WERI-Rb-1 (cell line): ENCODE measurements around the gene ARID3C.

Experiments
- DNase-seq: peaks from one replicate; pipeline ENCODE4 v3.0.0-alpha.2; 2020
- H3K27ac ChIP-seq: fragments of 250-450 bp; sonication (Bioruptor Pico); 2 replicates; pipeline ENCODE4 v1.5.1; 2020; ENCODE audit warnings: mild to moderate bottlenecking, moderate library complexity
- H3K27me3 ChIP-seq: fragments of 250-450 bp; sonication (Bioruptor Pico); 2 replicates; pipeline ENCODE4 v1.5.1; 2021; ENCODE audit warnings: mild to moderate bottlenecking, low read depth, moderate library complexity; ENCODE audit not compliant: insufficient read depth, severe bottlenecking
- H3K36me3 ChIP-seq: fragments of 250-450 bp; sonication (Bioruptor Pico); 2 replicates; pipeline ENCODE4 v1.5.1; 2020; ENCODE audit warnings: mild to moderate bottlenecking, moderate library complexity
- H3K4me3 ChIP-seq: 2 replicates; pipeline ENCODE4 v1.5.1; 2011; ENCODE audit warnings: low read depth, mild to moderate bottlenecking, control low read depth, low read length
- H3K9me3 ChIP-seq: fragments of 250-450 bp; sonication (Bioruptor Pico); 2 replicates; pipeline ENCODE4 v1.5.1; 2021; ENCODE audit warnings: mild to moderate bottlenecking, moderate library complexity; ENCODE audit not compliant: severe bottlenecking
- CTCF ChIP-seq: IDR thresholded peaks from 2 replicates; pipeline ENCODE4 v1.5.1; 2011; ENCODE audit warnings: low read depth, mild to moderate bottlenecking, control low read depth, inconsistent platforms, low read length

The ARID3C gene

GRCh38 chr9:34577400-34578240 lies 51.2 kb downstream of the ARID3C start:
- peak overlapping the region; percentile 87 for H3K27ac ChIP-seq
- peak; percentile 68 for DNase-seq
- peak overlapping the region; percentile 18 for H3K4me3 ChIP-seq
- H3K36me3 ChIP-seq: no peaks in the 10 kb centered on the region
- H3K9me3 ChIP-seq: no peaks in the 10 kb centered on the region
- TF ChIP-seq CTCF: no peak
- H3K27me3 ChIP-seq: no peaks in the 10 kb centered on the region

GRCh38 chr9:34576597-34577399 lies 52.1 kb downstream of the ARID3C start:
- Histone ChIP-seq H3K36me3 (no peaks in the 10 kb centered on the region), H3K9me3 (no peaks in the 10 kb centered on the region), H3K27me3 (no peaks in the 10 kb centered on the region), H3K27ac (peak overlapping the region; percentile 87), H3K4me3 (no peak overlapping the region)
- peak; percentile 77 for DNase-seq
- peak; percentile 34; the same call in 1 of the 2 replicates for TF ChIP-seq CTCF

GRCh38 chr9:34575862-34576596 lies 52.8 kb downstream of the ARID3C start:
- DNase-seq: no peak
- H3K4me3 ChIP-seq: no peak overlapping the region
- no peaks in the 10 kb centered on the region for H3K9me3 ChIP-seq
- TF ChIP-seq CTCF: no peak
- H3K36me3 ChIP-seq: no peaks in the 10 kb centered on the region
- no peaks in the 10 kb centered on the region for H3K27me3 ChIP-seq
- H3K27ac ChIP-seq: peak overlapping the region; percentile 87

- DNase-seq: no peak
- no peaks in the 10 kb centered on the region for H3K27me3 ChIP-seq
- 0 out of 2 replicates have a peak overlapping the region, but pooled peaks have one; percentile 6 for H3K27ac ChIP-seq
- H3K36me3 ChIP-seq: no peaks in the 10 kb centered on the region
- no peak overlapping the region for H3K4me3 ChIP-seq
- TF ChIP-seq CTCF: no peak
- no peaks in the 10 kb centered on the region for H3K9me3 ChIP-seq
Observed at GRCh38 chr9:34575241-34575640, 53.6 kb downstream of the ARID3C start.

GRCh38 chr9:34574571-34574970 lies 54.3 kb downstream of the ARID3C start:
- Histone ChIP-seq H3K36me3 (no peaks in the 10 kb centered on the region), H3K4me3 (no peak overlapping the region), H3K9me3 (no peaks in the 10 kb centered on the region), H3K27me3 (no peaks in the 10 kb centered on the region), H3K27ac (0 out of 2 replicates have a peak overlapping the region, but pooled peaks have one; percentile 6)
- DNase-seq: no peak
- no peak for TF ChIP-seq CTCF
